HEK293 (cell line): Measurements from ENCODE around the gene FIG4.

Experiments used
- CTCF ChIA-PET: fragments of 350-600 bp; formaldehyde crosslinking; extraction: SDS; loops from one replicate; lab custom pipeline; 2021; ENCODE audit warnings: antibody characterized with exemption; lab: Yijun Ruan, JAX
- POLR2A ChIA-PET: fragments of 300-600 bp; formaldehyde crosslinking; extraction: SDS; loops from one replicate; lab custom pipeline; 2020; ENCODE audit warnings: antibody characterized with exemption, inconsistent platforms; lab: Yijun Ruan, JAX
- H3K27ac ChIP-seq: fragments of 200-500 bp; sonication (Bioruptor generic); 2 replicates; pipeline ENCODE4 v1.5.1; 2014; ENCODE audit warnings: low read depth, low read length, control low read depth, inconsistent platforms; ENCODE audit errors: extremely low read depth
- H3K36me3 ChIP-seq, 2 experiments: fragments of 200-500 bp in 1 of 2; sonication (Bioruptor generic) in 1 of 2; 1 replicate in 1 of 2; 2 replicates in 1 of 2; pipeline ENCODE4 v1.5.1; 2014 to 2017; ENCODE audit warnings: inconsistent platforms in 2 of 2, low read length in 2 of 2; ENCODE audit not compliant: control insufficient read depth in 2 of 2, insufficient read depth in 1 of 2
- H3K4me1 ChIP-seq: fragments of 200-500 bp; sonication (Bioruptor generic); 2 replicates; pipeline ENCODE4 v1.5.1; 2014; ENCODE audit warnings: mild to moderate bottlenecking, low read length, inconsistent platforms; ENCODE audit not compliant: control insufficient read depth, insufficient read depth
- H3K4me3 ChIP-seq: 2 replicates; pipeline ENCODE4 v1.5.1; 2011; ENCODE audit warnings: low read depth, mild to moderate bottlenecking, control low read depth, low read length, moderate library complexity
- H3K9me3 ChIP-seq: fragments of 200-500 bp; sonication (Bioruptor generic); 2 replicates; pipeline ENCODE4 v1.5.1; 2014; ENCODE audit warnings: low read depth, low read length, inconsistent platforms; ENCODE audit not compliant: control insufficient read depth, insufficient read depth
- SCRT2 ChIP-seq: fragments of 450-650 bp; formaldehyde crosslinking; IDR thresholded peaks from 2 replicates; pipeline ENCODE4 v1.5.1; 2016; ENCODE audit warnings: missing biosample characterization, missing genetic modification characterization
- ZBTB17 ChIP-seq: fragments of 450-650 bp; formaldehyde crosslinking; IDR thresholded peaks from 2 replicates; pipeline ENCODE4 v1.5.1; 2016; ENCODE audit warnings: missing biosample characterization, missing genetic modification characterization
- ZNF146 ChIP-seq: fragments of 450-650 bp; formaldehyde crosslinking; IDR thresholded peaks from 2 replicates; pipeline ENCODE4 v1.5.1; 2016; ENCODE audit warnings: missing biosample characterization, missing genetic modification characterization
- ZNF223 ChIP-seq: fragments of 450-650 bp; formaldehyde crosslinking; IDR thresholded peaks from 2 replicates; pipeline ENCODE4 v1.5.1; 2016; ENCODE audit warnings: missing biosample characterization, missing genetic modification characterization
- ZNF501 ChIP-seq: fragments of 450-650 bp; formaldehyde crosslinking; IDR thresholded peaks from 2 replicates; pipeline ENCODE4 v1.5.1; 2016; ENCODE audit warnings: missing biosample characterization, missing genetic modification characterization
- TF ChIP-seq, protein P1 (sequence below): fragments of 450-650 bp; formaldehyde crosslinking; IDR thresholded peaks from 2 replicates; pipeline ENCODE4 v1.5.1; 2016; ENCODE audit warnings: missing biosample characterization, missing genetic modification characterization, borderline replicate concordance
- TF ChIP-seq, protein P2 (sequence below): fragments of 450-650 bp; formaldehyde crosslinking; IDR thresholded peaks from 2 replicates; pipeline ENCODE4 v1.5.1; 2016; ENCODE audit warnings: missing biosample characterization, missing genetic modification characterization, low read depth
- TF ChIP-seq, protein P3 (sequence below): fragments of 450-650 bp; formaldehyde crosslinking; IDR thresholded peaks from 2 replicates; pipeline ENCODE4 v1.5.1; 2016; ENCODE audit warnings: missing biosample characterization, missing genetic modification characterization
- TF ChIP-seq, protein P4 (sequence below): fragments of 450-650 bp; formaldehyde crosslinking; IDR thresholded peaks from 2 replicates; pipeline ENCODE4 v1.5.1; 2016; ENCODE audit warnings: missing biosample characterization, missing genetic modification characterization

The FIG4 gene

DNA sequence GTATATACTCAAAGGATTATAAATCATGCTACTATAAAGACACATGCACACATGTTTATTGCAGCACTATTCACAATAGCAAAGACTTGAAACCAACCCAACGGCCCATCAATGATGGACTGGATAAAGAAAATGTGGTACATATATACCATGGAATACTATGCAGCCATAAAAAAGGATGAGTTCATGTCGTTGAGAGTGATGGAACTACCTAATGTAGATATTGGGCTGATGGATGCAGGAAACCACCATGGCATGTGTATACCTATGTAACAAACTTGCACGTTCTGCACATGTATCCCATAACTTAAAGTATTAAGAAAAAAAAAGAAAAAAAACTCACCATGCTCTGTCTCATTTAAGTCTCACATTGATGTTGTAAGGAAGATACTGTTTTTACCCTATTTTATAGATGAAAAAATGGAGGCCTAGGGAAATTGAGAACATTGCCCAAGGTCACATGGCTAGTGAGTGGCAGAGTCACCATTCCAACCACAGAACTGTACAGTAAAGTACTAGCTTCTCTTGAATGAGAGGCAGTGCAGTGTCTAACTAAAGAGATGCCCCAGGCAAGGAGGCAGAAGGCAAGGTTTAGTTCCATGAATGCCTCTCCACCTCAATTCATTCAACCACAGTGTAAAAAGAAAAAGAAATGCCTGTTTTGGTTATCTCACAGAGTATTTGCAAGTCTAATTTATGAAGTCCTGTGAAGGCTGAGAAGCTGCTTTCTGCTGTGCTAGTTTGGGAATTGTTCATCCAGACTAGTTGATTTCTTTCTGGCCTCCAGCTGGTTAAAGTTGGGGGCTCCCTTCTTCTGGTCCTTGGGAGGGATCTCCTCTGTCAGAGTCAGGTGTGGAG lies 68.2 kb downstream of the FIG4 start:
- H3K4me3 ChIP-seq = no peak overlapping the region
- no peak overlapping the region for H3K27ac ChIP-seq
- TF ChIP-seq ZNF501 (tag by site-specific recombination) = no peak
- peak; percentile 78 for TF ChIP-seq ZNF146 (tag by site-specific recombination)
- TF ChIP-seq, protein P1, sequence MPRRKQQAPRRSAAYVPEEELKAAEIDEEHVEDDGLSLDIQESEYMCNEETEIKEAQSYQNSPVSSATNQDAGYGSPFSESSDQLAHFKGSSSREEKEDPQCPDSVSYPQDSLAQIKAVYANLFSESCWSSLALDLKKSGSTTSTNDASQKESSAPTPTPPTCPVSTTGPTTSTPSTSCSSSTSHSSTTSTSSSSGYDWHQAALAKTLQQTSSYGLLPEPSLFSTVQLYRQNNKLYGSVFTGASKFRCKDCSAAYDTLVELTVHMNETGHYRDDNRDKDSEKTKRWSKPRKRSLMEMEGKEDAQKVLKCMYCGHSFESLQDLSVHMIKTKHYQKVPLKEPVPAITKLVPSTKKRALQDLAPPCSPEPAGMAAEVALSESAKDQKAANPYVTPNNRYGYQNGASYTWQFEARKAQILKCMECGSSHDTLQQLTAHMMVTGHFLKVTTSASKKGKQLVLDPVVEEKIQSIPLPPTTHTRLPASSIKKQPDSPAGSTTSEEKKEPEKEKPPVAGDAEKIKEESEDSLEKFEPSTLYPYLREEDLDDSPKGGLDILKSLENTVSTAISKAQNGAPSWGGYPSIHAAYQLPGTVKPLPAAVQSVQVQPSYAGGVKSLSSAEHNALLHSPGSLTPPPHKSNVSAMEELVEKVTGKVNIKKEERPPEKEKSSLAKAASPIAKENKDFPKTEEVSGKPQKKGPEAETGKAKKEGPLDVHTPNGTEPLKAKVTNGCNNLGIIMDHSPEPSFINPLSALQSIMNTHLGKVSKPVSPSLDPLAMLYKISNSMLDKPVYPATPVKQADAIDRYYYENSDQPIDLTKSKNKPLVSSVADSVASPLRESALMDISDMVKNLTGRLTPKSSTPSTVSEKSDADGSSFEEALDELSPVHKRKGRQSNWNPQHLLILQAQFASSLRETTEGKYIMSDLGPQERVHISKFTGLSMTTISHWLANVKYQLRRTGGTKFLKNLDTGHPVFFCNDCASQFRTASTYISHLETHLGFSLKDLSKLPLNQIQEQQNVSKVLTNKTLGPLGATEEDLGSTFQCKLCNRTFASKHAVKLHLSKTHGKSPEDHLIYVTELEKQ (tag by site-specific recombination) = no peak
- TF ChIP-seq, protein P2, sequence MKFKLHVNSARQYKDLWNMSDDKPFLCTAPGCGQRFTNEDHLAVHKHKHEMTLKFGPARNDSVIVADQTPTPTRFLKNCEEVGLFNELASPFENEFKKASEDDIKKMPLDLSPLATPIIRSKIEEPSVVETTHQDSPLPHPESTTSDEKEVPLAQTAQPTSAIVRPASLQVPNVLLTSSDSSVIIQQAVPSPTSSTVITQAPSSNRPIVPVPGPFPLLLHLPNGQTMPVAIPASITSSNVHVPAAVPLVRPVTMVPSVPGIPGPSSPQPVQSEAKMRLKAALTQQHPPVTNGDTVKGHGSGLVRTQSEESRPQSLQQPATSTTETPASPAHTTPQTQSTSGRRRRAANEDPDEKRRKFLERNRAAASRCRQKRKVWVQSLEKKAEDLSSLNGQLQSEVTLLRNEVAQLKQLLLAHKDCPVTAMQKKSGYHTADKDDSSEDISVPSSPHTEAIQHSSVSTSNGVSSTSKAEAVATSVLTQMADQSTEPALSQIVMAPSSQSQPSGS (tag by site-specific recombination) = no peak
- TF ChIP-seq, protein P3, sequence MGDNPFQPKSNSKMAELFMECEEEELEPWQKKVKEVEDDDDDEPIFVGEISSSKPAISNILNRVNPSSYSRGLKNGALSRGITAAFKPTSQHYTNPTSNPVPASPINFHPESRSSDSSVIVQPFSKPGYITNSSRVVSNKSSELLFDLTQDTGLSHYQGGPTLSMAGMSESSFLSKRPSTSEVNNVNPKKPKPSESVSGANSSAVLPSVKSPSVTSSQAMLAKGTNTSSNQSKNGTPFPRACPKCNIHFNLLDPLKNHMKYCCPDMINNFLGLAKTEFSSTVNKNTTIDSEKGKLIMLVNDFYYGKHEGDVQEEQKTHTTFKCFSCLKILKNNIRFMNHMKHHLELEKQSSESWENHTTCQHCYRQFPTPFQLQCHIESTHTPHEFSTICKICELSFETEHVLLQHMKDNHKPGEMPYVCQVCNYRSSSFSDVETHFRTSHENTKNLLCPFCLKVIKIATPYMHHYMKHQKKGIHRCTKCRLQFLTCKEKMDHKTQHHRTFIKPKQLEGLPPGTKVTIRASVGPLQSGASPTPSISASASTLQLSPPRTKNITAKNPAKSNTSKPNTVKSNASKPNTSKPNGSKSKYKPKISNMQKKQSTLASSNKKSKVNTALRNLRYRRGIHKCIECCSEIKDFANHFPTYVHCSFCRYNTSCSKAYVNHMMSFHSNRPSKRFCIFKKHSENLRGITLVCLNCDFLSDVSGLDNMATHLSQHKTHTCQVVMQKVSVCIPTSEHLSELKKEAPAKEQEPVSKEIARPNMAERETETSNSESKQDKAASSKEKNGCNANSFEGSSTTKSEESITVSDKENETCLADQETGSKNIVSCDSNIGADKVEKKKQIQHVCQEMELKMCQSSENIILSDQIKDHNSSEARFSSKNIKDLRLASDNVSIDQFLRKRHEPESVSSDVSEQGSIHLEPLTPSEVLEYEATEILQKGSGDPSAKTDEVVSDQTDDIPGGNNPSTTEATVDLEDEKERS = peak; percentile 55; the same call in 1 of the 2 replicates
- TF ChIP-seq, all 188 proteins: peak for 2
- Histone ChIP-seq H3K36me3 (no peaks in the 10 kb centered on the region), H3K4me1 (no peaks in the 10 kb centered on the region), H3K9me3 (no peaks in the 10 kb centered on the region)
- ChIA-PET CTCF (interaction anchor here (1.7 kb wide), 1 partner anchor 280 kb away, joined by 4 read pairs; no protein-coding TSS in a partner anchor), POLR2A (no interaction called here)

DNA sequence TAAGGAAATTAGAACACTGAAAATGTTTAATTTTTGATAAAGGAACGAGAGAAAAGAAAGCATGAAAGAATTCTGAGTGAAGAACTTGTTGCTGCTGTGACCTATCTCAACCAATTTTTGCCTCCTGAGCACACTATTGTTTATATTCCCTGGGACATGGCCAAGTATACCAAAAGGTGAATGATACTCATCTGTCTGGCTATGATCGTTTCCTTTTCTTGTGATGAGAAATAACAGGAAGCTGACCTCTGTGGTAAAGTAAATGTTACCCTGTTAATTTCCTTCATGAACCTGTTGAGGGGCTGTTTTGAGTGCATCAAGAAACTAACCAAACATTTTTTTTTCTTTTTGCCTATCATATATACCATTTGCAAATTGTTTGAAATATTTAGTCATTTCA lies 69.1 kb downstream of the FIG4 start:
- no peaks in the 10 kb centered on the region for H3K9me3 ChIP-seq
- H3K27ac ChIP-seq = no peak overlapping the region
- H3K4me3 ChIP-seq = no peak overlapping the region
- TF ChIP-seq, protein P1 (tag by site-specific recombination) = no peak
- TF ChIP-seq, protein P4, sequence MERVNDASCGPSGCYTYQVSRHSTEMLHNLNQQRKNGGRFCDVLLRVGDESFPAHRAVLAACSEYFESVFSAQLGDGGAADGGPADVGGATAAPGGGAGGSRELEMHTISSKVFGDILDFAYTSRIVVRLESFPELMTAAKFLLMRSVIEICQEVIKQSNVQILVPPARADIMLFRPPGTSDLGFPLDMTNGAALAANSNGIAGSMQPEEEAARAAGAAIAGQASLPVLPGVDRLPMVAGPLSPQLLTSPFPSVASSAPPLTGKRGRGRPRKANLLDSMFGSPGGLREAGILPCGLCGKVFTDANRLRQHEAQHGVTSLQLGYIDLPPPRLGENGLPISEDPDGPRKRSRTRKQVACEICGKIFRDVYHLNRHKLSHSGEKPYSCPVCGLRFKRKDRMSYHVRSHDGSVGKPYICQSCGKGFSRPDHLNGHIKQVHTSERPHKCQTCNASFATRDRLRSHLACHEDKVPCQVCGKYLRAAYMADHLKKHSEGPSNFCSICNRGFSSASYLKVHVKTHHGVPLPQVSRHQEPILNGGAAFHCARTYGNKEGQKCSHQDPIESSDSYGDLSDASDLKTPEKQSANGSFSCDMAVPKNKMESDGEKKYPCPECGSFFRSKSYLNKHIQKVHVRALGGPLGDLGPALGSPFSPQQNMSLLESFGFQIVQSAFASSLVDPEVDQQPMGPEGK = no peak
- TF ChIP-seq ZNF223 (tag by site-specific recombination) (no peak), ZBTB17 (tag by site-specific recombination) (no peak), SCRT2 (tag by site-specific recombination) (peak; percentile 68; the same call in 1 of the 2 replicates)
- TF ChIP-seq, all 188 proteins: peak for 1
- ChIA-PET CTCF (interaction anchor here (1.7 kb wide), 1 partner anchor 280 kb away, joined by 4 read pairs; no protein-coding TSS in a partner anchor), POLR2A (no interaction called here)
- H3K36me3 ChIP-seq = peaks cover 0 to 3% of the 10 kb centered on the region in 2 experiments; a peak in 1 of 3 replicates
- no peaks in the 10 kb centered on the region for H3K4me1 ChIP-seq
